Neuronal stem cell (in vitro differentiated cells): ENCODE measurements around the gene GRIK4.

Source experiments
- DNase-seq: peaks from one replicate; pipeline ENCODE4 v3.0.0-alpha.2; 2013; ENCODE audit warnings: low spot score
- H2AFZ ChIP-seq: one replicate; pipeline ENCODE4 v1.6.1; 2013; ENCODE audit warnings: mild to moderate bottlenecking, low read length, inconsistent platforms
- H2AK5ac ChIP-seq: 2 replicates; pipeline ENCODE4 v1.6.1; 2013; ENCODE audit warnings: low read depth, mild to moderate bottlenecking, inconsistent platforms, low read length, moderate library complexity, mixed read lengths
- H2BK120ac ChIP-seq: 2 replicates; pipeline ENCODE4 v1.6.1; 2013; ENCODE audit warnings: low read depth, mild to moderate bottlenecking, inconsistent platforms, low read length, moderate library complexity, mixed read lengths
- H2BK12ac ChIP-seq: one replicate; pipeline ENCODE4 v1.6.1; 2013; ENCODE audit warnings: low read length, inconsistent platforms
- H2BK15ac ChIP-seq: 2 replicates; pipeline ENCODE4 v1.6.1; 2013; ENCODE audit warnings: mild to moderate bottlenecking, low read length, inconsistent platforms, mixed read lengths
- H2BK5ac ChIP-seq: one replicate; pipeline ENCODE4 v1.6.1; 2013; ENCODE audit warnings: inconsistent platforms, mild to moderate bottlenecking, low read length, moderate library complexity
- H3K14ac ChIP-seq: one replicate; pipeline ENCODE4 v1.6.1; 2013; ENCODE audit warnings: low read length, inconsistent platforms
- H3K18ac ChIP-seq: 2 replicates; pipeline ENCODE4 v1.6.1; 2013; ENCODE audit warnings: low read length, inconsistent platforms
- H3K23ac ChIP-seq: 2 replicates; pipeline ENCODE4 v1.6.1; 2013; ENCODE audit warnings: low read depth, mild to moderate bottlenecking, mixed read lengths, low read length, inconsistent platforms; ENCODE audit not compliant: poor library complexity
- H3K27ac ChIP-seq: replicated peaks from 3 replicates; pipeline ENCODE4 v1.5.1; 2013; ENCODE audit warnings: low read length, inconsistent platforms
- H3K27me3 ChIP-seq, 3 experiments: 2 replicates each; pipeline ENCODE4 v1.6.1; 2013; ENCODE audit warnings: low read length in 3 of 3, mild to moderate bottlenecking in 2 of 3, inconsistent platforms in 1 of 3, low read depth in 1 of 3, mixed read lengths in 1 of 3, moderate library complexity in 1 of 3; ENCODE audit not compliant: control insufficient read depth in 3 of 3, insufficient read depth in 3 of 3
- H3K36me3 ChIP-seq, 2 donors: replicated peaks in 1 of 2; 2 replicates each; pipeline ENCODE4 v1.6.1; 2013; ENCODE audit warnings: low read length in 2 of 2; ENCODE audit not compliant: control insufficient read depth in 2 of 2, insufficient read depth in 2 of 2
- H3K4ac ChIP-seq: 2 replicates; pipeline ENCODE4 v1.6.1; 2013; ENCODE audit warnings: inconsistent platforms, mild to moderate bottlenecking, low read length, moderate library complexity
- H3K4me1 ChIP-seq, 2 donors: 1 replicate in 1 of 2; 2 replicates in 1 of 2; pipeline ENCODE4 v1.6.1; 2013; ENCODE audit warnings: low read length in 2 of 2, low read depth in 1 of 2; ENCODE audit not compliant: control insufficient read depth in 2 of 2, insufficient read depth in 1 of 2
- H3K4me2 ChIP-seq: one replicate; pipeline ENCODE4 v1.6.1; 2013; ENCODE audit warnings: mild to moderate bottlenecking, low read length, inconsistent platforms; ENCODE audit not compliant: insufficient read depth, poor library complexity, severe bottlenecking
- H3K4me3 ChIP-seq, 2 donors: 2 replicates each; pipeline ENCODE4 v1.5.1; 2013; ENCODE audit warnings: low read length in 2 of 2, mild to moderate bottlenecking in 2 of 2, inconsistent platforms in 1 of 2, moderate library complexity in 1 of 2
- H3K79me1 ChIP-seq: one replicate; pipeline ENCODE4 v1.6.1; 2013; ENCODE audit warnings: low read depth, mild to moderate bottlenecking, inconsistent platforms, low read length, moderate library complexity
- H3K9ac ChIP-seq: one replicate; pipeline ENCODE4 v1.6.1; 2013; ENCODE audit warnings: mild to moderate bottlenecking, low read depth, low read length, inconsistent platforms; ENCODE audit not compliant: poor library complexity
- H3K9me3 ChIP-seq, 2 donors: replicated peaks in 1 of 2; 2 replicates each; pipeline versions ENCODE3 to v1.6.1; 2013; ENCODE audit warnings: low read length in 2 of 2, mild to moderate bottlenecking in 2 of 2, inconsistent platforms in 1 of 2, low read depth in 1 of 2, mixed read lengths in 1 of 2, moderate library complexity in 1 of 2; ENCODE audit not compliant: control insufficient read depth in 2 of 2, insufficient read depth in 1 of 2
- H4K8ac ChIP-seq: one replicate; pipeline ENCODE4 v1.6.1; 2013; ENCODE audit warnings: low read depth, mild to moderate bottlenecking, inconsistent platforms, low read length, moderate library complexity
- H4K91ac ChIP-seq: one replicate; pipeline ENCODE4 v1.6.1; 2013; ENCODE audit warnings: low read length, low read depth, mild to moderate bottlenecking, inconsistent platforms; ENCODE audit not compliant: poor library complexity
- WGBS, 2 donors: extraction: QIAGEN DNeasy Blood & Tissue Kit; methylation state at CpG; one replicate each; pipeline ENCODE4 v1.1.7; 2013; ENCODE audit warnings: missing lambda C conversion rate in 2 of 2, mixed read lengths in 1 of 2; ENCODE audit not compliant: insufficient read length in 2 of 2, insufficient replicate concordance in 1 of 2; ENCODE audit errors: extremely low coverage in 2 of 2; 5-methylcytosine and 5-hydroxymethylcytosine counted together

GRIK4 gene

DNA sequence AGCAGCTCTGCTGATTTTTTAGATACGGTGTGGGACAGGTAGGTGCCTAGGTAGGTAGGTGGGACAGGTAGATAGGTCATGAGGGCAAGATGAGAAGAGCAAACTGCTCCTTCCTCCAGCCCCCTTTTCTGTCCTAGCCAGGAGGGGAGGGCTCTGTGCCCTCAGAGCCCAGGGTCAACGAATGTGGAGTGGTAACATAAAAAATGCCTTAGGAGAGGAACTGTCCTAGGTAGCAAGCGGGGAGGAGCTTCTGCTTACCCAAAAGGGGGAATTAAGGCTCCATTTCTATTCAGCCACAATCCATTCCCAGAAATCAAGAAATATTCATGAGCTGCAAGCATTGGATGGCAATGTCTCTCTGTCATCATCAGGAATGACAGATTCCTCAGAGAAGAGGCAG lies 234.8 kb downstream of the GRIK4 start:
- Histone ChIP-seq H3K18ac (no peak overlapping the region), H4K8ac (no peak overlapping the region), H3K4me2 (no peak overlapping the region), H4K91ac (no peak overlapping the region), H3K4me1 (peaks cover 0 to 7% of the 10 kb centered on the region in 2 donors), H2BK12ac (no peak overlapping the region), H2AFZ (no peak overlapping the region), H2BK15ac (no peak overlapping the region), H3K14ac (no peak overlapping the region), H3K4me3 (no peak overlapping the region), H2BK120ac (no peak overlapping the region), H2BK5ac (no peak overlapping the region), H3K9me3 (no peaks in the 10 kb centered on the region), H2AK5ac (no peak overlapping the region), H3K36me3 (no peaks in the 10 kb centered on the region), H3K79me1 (no peaks in the 10 kb centered on the region), H3K23ac (no peak overlapping the region), H3K27me3 (no peaks in the 10 kb centered on the region), H3K27ac (no peak overlapping the region), H3K9ac (no peak overlapping the region), H3K4ac (no peak overlapping the region)
- no CpG with 5 or more reads among the region's 3 CpGs for WGBS, 2 donors
- no peak for DNase-seq

DNA sequence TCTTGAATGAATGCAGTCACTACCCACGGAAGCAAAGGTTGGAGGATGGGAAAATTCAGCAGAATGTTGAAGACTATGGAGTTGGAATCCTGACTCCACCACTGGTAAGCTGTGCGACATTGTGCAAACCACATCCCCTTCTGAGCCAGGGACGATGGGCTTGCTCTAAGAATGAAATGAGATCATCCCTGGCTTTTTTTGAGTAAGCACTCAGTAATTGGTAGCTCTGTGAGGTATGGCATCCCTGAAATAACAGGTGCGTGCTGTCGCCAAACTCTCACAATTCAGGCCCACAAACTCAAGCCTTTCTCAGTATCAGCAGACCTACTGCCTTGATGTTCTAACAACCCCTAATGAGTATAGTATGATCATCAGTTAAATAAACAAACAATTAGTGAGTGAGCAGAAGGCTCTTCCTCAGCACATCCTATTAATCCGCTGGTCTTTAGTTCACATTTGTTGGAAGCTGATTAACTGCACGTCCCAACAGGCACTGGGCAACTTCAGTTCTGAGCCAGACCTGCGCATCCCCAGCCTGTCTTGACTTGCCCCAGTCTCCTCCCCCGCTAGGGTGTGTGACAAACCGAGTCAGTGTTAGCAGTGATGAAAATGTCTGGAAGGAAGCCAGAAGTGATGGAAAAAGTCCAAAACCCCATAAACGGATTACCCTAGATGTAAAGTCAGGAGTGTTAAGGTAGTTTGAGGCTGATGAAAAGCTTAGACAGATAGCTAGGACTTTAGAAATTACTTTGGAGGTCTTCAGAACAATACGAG lies 235.5 kb downstream of the GRIK4 start:
- H3K4me1 ChIP-seq: peaks cover 0 to 7% of the 10 kb centered on the region in 2 donors
- no peak overlapping the region for H2BK120ac ChIP-seq
- no peaks in the 10 kb centered on the region for H3K9me3 ChIP-seq
- H3K79me1 ChIP-seq: no peaks in the 10 kb centered on the region
- H3K4me2 ChIP-seq: no peak overlapping the region
- H3K23ac ChIP-seq: no peak overlapping the region
- no peak overlapping the region for H3K14ac ChIP-seq
- H2BK5ac ChIP-seq: no peak overlapping the region
- H2AFZ ChIP-seq: no peak overlapping the region
- H2BK12ac ChIP-seq: no peak overlapping the region
- no peak overlapping the region for H3K4me3 ChIP-seq
- H3K9ac ChIP-seq: no peak overlapping the region
- no CpG with 5 or more reads among the region's 12 CpGs for WGBS, 2 donors
- H3K4ac ChIP-seq: no peak overlapping the region
- no peak for DNase-seq
- H2BK15ac ChIP-seq: no peak overlapping the region
- H3K27me3 ChIP-seq: no peaks in the 10 kb centered on the region
- H3K27ac ChIP-seq: no peak overlapping the region
- no peak overlapping the region for H4K91ac ChIP-seq
- no peak overlapping the region for H3K18ac ChIP-seq
- H4K8ac ChIP-seq: no peak overlapping the region
- no peaks in the 10 kb centered on the region for H3K36me3 ChIP-seq
- no peak overlapping the region for H2AK5ac ChIP-seq

- Histone ChIP-seq H2BK15ac (no peak overlapping the region), H2AK5ac (no peak overlapping the region), H3K27me3 (no peaks in the 10 kb centered on the region), H3K9me3 (no peaks in the 10 kb centered on the region), H2BK120ac (no peak overlapping the region), H3K9ac (no peak overlapping the region), H4K91ac (no peak overlapping the region), H4K8ac (no peak overlapping the region), H3K36me3 (no peaks in the 10 kb centered on the region), H3K4me1 (peaks cover 0 to 7% of the 10 kb centered on the region in 2 donors), H2AFZ (no peak overlapping the region), H2BK12ac (no peak overlapping the region), H3K4me3 (no peak overlapping the region), H3K4ac (no peak overlapping the region), H3K18ac (no peak overlapping the region), H3K27ac (no peak overlapping the region), H3K14ac (no peak overlapping the region), H2BK5ac (no peak overlapping the region), H3K79me1 (no peaks in the 10 kb centered on the region), H3K23ac (no peak overlapping the region), H3K4me2 (no peak overlapping the region)
- WGBS, 2 donors: no CpG with 5 or more reads among the region's 12 CpGs
- DNase-seq: no peak
These were observed 236.6 kb downstream of the GRIK4 start for GRCh38 chr11:120747850-120748814.

DNA sequence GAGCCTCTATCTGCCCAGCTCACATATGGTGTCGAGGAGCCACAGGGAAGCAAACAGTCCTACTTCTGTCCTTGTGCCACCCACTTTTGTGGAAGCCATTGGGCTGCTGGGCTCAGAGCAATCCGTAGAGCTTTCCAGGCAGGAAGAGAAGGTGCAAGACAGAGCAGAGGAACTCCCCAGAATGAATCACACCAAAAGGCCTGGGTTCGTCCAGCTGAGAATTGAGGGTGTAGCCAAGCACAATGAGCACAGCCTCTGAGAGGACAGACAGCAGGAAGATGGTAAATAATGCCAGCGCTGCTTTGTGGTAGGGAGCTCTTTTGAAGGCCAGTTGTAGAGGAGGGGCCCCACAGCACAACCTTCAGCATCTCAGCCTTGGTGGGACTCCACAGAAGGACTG lies 237.8 kb downstream of the GRIK4 start:
- Histone ChIP-seq H3K4me3 (no peak overlapping the region), H3K9ac (no peak overlapping the region)
- no peak for DNase-seq

More for the DNA sequence above, 237.8 kb downstream of the GRIK4 start:
- no peak overlapping the region for H3K18ac ChIP-seq
- H3K4me1 ChIP-seq: peaks cover 0 to 7% of the 10 kb centered on the region in 2 donors
- H2BK120ac ChIP-seq: no peak overlapping the region
- no peak overlapping the region for H3K14ac ChIP-seq
- H3K27me3 ChIP-seq: no peaks in the 10 kb centered on the region
- H3K9me3 ChIP-seq: no peaks in the 10 kb centered on the region
- H4K8ac ChIP-seq: no peak overlapping the region
- H3K36me3 ChIP-seq: no peaks in the 10 kb centered on the region
- no peak overlapping the region for H4K91ac ChIP-seq
- no peak overlapping the region for H2AK5ac ChIP-seq
- H2AFZ ChIP-seq: no peak overlapping the region
- H3K23ac ChIP-seq: no peak overlapping the region
- H2BK15ac ChIP-seq: no peak overlapping the region
- H3K79me1 ChIP-seq: no peaks in the 10 kb centered on the region
- no peak overlapping the region for H3K4ac ChIP-seq
- H3K4me2 ChIP-seq: no peak overlapping the region
- H2BK12ac ChIP-seq: no peak overlapping the region
- no peak overlapping the region for H3K27ac ChIP-seq
- no CpG with 5 or more reads among the region's 4 CpGs for WGBS, 2 donors
- no peak overlapping the region for H2BK5ac ChIP-seq
